ENCODE measurements around the gene TNFRSF8. TPM values are rescaled to one million over a fixed set of nuclear protein-coding genes. Genes with fewer than 3 reads are reported as not detected.

Gene TNFRSF8
- total RNA-seq, 1 experiment from 2014 or later: 2.9 TPM

- TF ChIP-seq CTCF (conservative IDR thresholded peaks at IDR 0.05): no peak
Observed at GRCh38 chr1:12111741-12112140, 48.6 kb downstream of the TNFRSF8 start.

More at GRCh38 chr1:12111741-12112140, 48.6 kb downstream of the TNFRSF8 start:
- Histone ChIP-seq H2BK15ac (ENCODE audit: low read depth, low read length) (no peak overlapping the region), H2BK120ac (ENCODE audit: low read depth, low read length, poor library complexity, severe bottlenecking) (no peak overlapping the region), H4K8ac (replicated peaks; ENCODE audit: insufficient read length, low read depth, low read length) (no peak overlapping the region), H3K4me2 (ENCODE audit: insufficient read depth, insufficient read length, low read length) (no peak overlapping the region), H3K9me3 (ENCODE audit: control insufficient read depth, low read depth, low read length) (no peaks in the 10 kb centered on the region), H2BK12ac (ENCODE audit: insufficient read length, low read depth, low read length) (no peak overlapping the region), H3K79me2 (ENCODE audit: insufficient read depth, low read length) (no peaks in the 10 kb centered on the region), H3K23ac (ENCODE audit: insufficient read length, low read depth, low read length) (no peak overlapping the region), H3K14ac (ENCODE audit: insufficient read depth, low read length) (no peak overlapping the region), H4K91ac (ENCODE audit: insufficient read length, low read depth, low read length) (no peak overlapping the region), H3K27me3 (ENCODE audit: insufficient read depth, low read length) (no peaks in the 10 kb centered on the region), H3K9ac (ENCODE audit: extremely low read depth, insufficient read length, low read length) (no peak overlapping the region), H4K5ac (ENCODE audit: insufficient read length, low read depth, low read length) (no peak overlapping the region), H2AK5ac (ENCODE audit: insufficient read length, low read length) (no peak overlapping the region), H3K18ac (ENCODE audit: insufficient read length, low read depth, low read length) (no peak overlapping the region), H2BK5ac (ENCODE audit: insufficient read length, low read length) (no peak overlapping the region), H3K4ac (ENCODE audit: low read depth, low read length) (no peak overlapping the region), H3K79me1 (ENCODE audit: insufficient read depth, low read depth, low read length, poor library complexity, severe bottlenecking) (no peaks in the 10 kb centered on the region), H3T11ph (ENCODE audit: low read length) (no peak overlapping the region), H2AFZ (ENCODE audit: low read length) (no peak overlapping the region), H4K20me1 (ENCODE audit: control insufficient read depth, insufficient read depth, insufficient read length) (no peaks in the 10 kb centered on the region), H3K23me2 (ENCODE audit: insufficient read length, low read depth, low read length, poor library complexity, severe bottlenecking) (no peaks in the 10 kb centered on the region), H3K27ac (ENCODE audit: insufficient read length, low read depth, low read length) (no peak overlapping the region), H3K56ac (ENCODE audit: insufficient read length, low read depth, low read length) (no peak overlapping the region), H2BK20ac (ENCODE audit: low read depth, low read length, poor library complexity, severe bottlenecking) (no peak overlapping the region), H3K4me1 (ENCODE audit: insufficient read depth, low read length) (no peaks in the 10 kb centered on the region)
- Mint-ChIP-seq H3K36me3 (ENCODE audit: insufficient read depth in 1 of 3, low read depth in 3 of 3) (peaks cover 4 to 7% (median 5%) of the 10 kb centered on the region in 3 experiments; a peak in 5 of 7 replicates), H3K27ac (no peak overlapping the region), H3K4me3 (no peak overlapping the region), H3K9me3 (no peaks in the 10 kb centered on the region), H3K4me1 (no peaks in the 10 kb centered on the region), H3K27me3 (ENCODE audit: low read depth) (no peaks in the 10 kb centered on the region)
- DNase-seq: no peak
- WGBS (ENCODE audit: extremely low coverage, insufficient read length, low lambda C conversion rate): no CpG with 5 or more reads among the region's 14 CpGs
